Measurements from ENCODE around the gene MAN1C1. TPM values are rescaled to one million over a fixed set of nuclear protein-coding genes. Genes with fewer than 3 reads are reported as not detected.

MAN1C1 gene
- polyA plus RNA-seq, 1 of the 3 experiments (the other 2 are of a cell fraction) = 0.20 TPM

GRCh38 chr1:25629836-25630235 lies 13.2 kb downstream of the MAN1C1 start (continued):
- TF ChIP-seq ZBTB33 (IDR thresholded peaks at IDR 0.05; ENCODE audit: borderline replicate concordance, low read depth) (no peak), EP300 (IDR thresholded peaks at IDR 0.05; ENCODE audit: borderline replicate concordance in 1 of 2, low read depth in 1 of 2, low read length in 1 of 2) (no peak), EZH2phosphoT487 (IDR thresholded peaks at IDR 0.05; ENCODE audit: borderline replicate concordance, low read depth) (no peak), MEF2A (IDR thresholded peaks at IDR 0.05; ENCODE audit: borderline replicate concordance, low read depth) (peak; percentile 13; the same call in 1 of the 2 replicates), NFIC (IDR thresholded peaks at IDR 0.05; ENCODE audit: borderline replicate concordance) (peak; percentile 17; the same call in 1 of the 2 replicates), ELF1 (IDR thresholded peaks at IDR 0.05) (no peak), FOXJ3 (CRISPR knock-in tag; IDR thresholded peaks at IDR 0.05) (no peak), RCOR1 (IDR thresholded peaks at IDR 0.05; ENCODE audit: low read length) (no peak)

- no peak for DNase-seq
- Histone ChIP-seq H3F3A (replicated peaks; ENCODE audit: insufficient read depth) (peaks cover 10% of the 10 kb centered on the region), H2AFZ (ENCODE audit: low read depth) (no peak overlapping the region), H3K4me3 (ENCODE audit: low read depth in 2 of 2, low read length in 1 of 2) (no peak overlapping the region), H3K4me2 (no peak overlapping the region), H3K9me3 (peaks cover 5% of the 10 kb centered on the region; the same call in 1 of the 2 replicates), H3K4me1 (ENCODE audit: control insufficient read depth in 1 of 2, insufficient read depth in 2 of 2, low read depth in 1 of 2, low read length in 1 of 2) (0 out of 4 replicates have a peak, but pooled peaks cover 0 to 11% of the 10 kb centered on the region in 2 experiments), H3K9me2 (no peaks in the 10 kb centered on the region), H4K20me1 (ENCODE audit: insufficient read depth) (no peaks in the 10 kb centered on the region), H3K36me3 (replicated peaks in 1 of 2; ENCODE audit: control insufficient read depth in 1 of 2, insufficient read depth in 2 of 2, low read length in 1 of 2) (no peaks in the 10 kb centered on the region), H3K27ac (ENCODE audit: low read depth in 2 of 2, low read length in 1 of 2) (no peak overlapping the region), H3K27me3 (ENCODE audit: insufficient read depth) (peaks cover 9% of the 10 kb centered on the region; the same call in 1 of the 2 replicates), H3K79me2 (ENCODE audit: insufficient read depth) (no peaks in the 10 kb centered on the region), H3K9ac (no peak overlapping the region)
- CTCF ChIA-PET = interaction anchor here (0.6 to 1.8 kb wide), 3 partner anchors 13 to 164 kb away, joined by 3 to 9 read pairs (median 3); no protein-coding TSS in a partner anchor
- WGBS (ENCODE audit: low lambda C conversion rate) = 86% methylated on average over 11 of the region's 11 CpGs
- no peak for TF ChIP-seq YY1 (IDR thresholded peaks at IDR 0.05; ENCODE audit: low read depth)
- TF ChIP-seq, protein P1, sequence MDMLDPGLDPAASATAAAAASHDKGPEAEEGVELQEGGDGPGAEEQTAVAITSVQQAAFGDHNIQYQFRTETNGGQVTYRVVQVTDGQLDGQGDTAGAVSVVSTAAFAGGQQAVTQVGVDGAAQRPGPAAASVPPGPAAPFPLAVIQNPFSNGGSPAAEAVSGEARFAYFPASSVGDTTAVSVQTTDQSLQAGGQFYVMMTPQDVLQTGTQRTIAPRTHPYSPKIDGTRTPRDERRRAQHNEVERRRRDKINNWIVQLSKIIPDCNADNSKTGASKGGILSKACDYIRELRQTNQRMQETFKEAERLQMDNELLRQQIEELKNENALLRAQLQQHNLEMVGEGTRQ (IDR thresholded peaks at IDR 0.05; ENCODE audit: borderline replicate concordance, low read depth, low read length) = no peak
- TF ChIP-seq, protein P2, sequence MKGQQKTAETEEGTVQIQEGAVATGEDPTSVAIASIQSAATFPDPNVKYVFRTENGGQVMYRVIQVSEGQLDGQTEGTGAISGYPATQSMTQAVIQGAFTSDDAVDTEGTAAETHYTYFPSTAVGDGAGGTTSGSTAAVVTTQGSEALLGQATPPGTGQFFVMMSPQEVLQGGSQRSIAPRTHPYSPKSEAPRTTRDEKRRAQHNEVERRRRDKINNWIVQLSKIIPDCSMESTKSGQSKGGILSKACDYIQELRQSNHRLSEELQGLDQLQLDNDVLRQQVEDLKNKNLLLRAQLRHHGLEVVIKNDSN (IDR thresholded peaks at IDR 0.05; ENCODE audit: borderline replicate concordance, low read depth) = no peak
- no peak for TF ChIP-seq EZH2phosphoT487 (IDR thresholded peaks at IDR 0.05; ENCODE audit: borderline replicate concordance, low read depth)
- TF ChIP-seq SIN3A (IDR thresholded peaks at IDR 0.05; ENCODE audit: borderline replicate concordance, low read depth, low read length) = no peak
- no peak for TF ChIP-seq GATA2 (CRISPR knock-in tag; IDR thresholded peaks at IDR 0.05)
- POLR2A ChIA-PET = no interaction called here
Observed at GRCh38 chr1:25631750-25632485, 15.3 kb downstream of the MAN1C1 start.
